ENCODE results near the gene MVB12B.

- TF ChIP-seq EZH2 (IDR thresholded peaks at IDR 0.05) (no peak), CTCF (IDR thresholded peaks at IDR 0.05 in 2 of 3, conservative IDR thresholded peaks at IDR 0.05 in 1 of 3; ENCODE audit: borderline replicate concordance in 1 of 3, insufficient read depth in 1 of 3, low read depth in 2 of 3, low read length in 2 of 3) (no peak), POLR2AphosphoS5 (IDR thresholded peaks at IDR 0.05; ENCODE audit: low read depth, low read length) (no peak), POLR2A (IDR thresholded peaks at IDR 0.05; ENCODE audit: borderline replicate concordance, extremely low read depth, insufficient read depth, insufficient read length) (no peak)
These were observed 35.2 kb downstream of the MVB12B start for GRCh38 chr9:126361810-126362238.

Data from HCT116 (cell line).